Endometrium (tissue), 2 donors: ENCODE results near the gene TMEM108.

Experiments used
- FAIRE-seq: peaks from 2 replicates; lab custom pipeline; 2012; peaks lifted over from hg19 to GRCh38; lab: Jason Lieb, UNC
- donor health status: control.
- donor health status: control.

The TMEM108 gene

DNA sequence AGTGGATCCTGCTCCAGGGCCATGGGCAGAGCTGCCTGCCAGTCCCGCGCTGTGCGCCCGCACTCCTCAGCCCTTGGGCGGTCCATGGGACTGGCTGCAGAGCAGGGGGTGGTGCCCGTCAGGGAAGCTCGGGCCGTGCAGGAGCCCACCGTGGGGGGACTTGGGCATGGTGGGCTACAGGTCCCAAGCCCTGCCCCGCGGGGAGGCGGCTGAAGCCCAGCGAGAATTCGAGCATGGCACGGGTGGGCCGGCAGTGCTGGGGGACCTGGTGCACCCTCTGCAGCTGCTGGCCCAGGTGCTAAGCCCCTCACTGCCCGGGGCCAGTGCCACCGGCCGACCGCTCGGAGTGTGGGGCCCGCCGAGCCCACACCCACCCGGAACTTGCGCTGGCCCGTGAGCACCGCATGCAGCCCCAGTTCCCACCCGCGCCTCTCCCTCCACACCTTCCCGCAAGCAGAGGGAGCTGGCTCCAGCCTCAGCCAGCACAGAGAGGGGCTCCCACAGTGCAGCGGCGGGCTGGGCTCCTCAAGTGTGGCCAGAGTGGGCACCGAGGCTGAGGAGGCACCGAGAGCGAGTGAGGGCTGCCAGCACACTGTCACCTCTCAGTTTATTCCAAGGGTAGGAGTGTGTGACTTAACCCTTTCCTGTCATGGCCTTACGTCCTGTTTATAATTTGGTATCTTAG lies 129.3 kb downstream of the TMEM108 start:
- no peak for FAIRE-seq

DNA sequence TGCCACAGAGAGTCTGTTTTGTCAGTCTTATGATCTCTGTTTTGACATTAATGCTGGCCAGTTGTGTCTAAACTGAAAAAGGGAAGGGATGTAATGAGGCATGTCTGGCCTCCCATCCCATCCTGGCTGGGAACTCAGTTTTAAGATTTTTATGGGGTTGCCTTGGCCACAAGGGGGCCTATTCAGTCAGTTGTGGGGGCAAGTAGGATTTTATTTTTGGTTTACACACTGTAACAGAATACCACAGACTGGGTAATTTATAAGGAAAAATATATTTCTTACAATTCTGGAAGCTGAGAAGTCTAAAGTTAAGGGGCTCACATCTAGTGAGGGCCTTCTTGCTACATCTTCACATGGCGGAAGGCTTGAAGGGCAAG lies 129.8 kb downstream of the TMEM108 start:
- FAIRE-seq, result no peak

DNA sequence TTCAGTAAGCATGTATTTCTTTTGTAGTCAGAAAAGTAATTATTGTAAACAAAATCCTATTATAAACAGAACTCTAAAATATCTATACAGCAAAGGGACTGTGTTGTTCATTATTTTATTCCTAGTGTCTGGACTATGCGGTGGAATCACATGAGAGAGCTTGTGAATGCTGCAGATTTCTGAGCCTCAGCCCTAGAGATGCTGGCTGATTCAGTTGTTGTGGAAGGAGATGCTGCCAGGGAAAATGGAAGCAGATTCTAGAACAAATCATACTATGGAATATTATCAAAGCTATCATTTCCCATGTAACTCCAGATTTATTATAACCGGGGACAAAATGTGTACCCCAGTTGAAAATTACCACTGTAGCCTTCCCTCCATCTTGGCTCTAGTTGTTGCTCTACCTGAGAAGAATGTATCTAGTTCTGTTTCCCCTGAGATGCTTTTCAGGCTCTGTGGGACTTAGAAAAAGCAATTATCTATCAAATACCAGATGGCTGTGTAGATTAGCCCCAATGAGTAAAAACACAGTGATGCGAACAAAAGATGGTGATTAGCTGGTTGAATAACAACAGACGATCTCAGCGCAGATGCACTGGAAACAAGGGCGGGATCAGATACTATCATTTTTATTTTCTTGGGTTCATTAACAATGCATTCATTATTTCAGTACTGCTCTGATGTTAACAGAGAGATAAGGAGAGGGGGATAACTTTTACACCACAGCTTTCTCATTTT lies 131.3 kb downstream of the TMEM108 start:
- no peak for FAIRE-seq

DNA sequence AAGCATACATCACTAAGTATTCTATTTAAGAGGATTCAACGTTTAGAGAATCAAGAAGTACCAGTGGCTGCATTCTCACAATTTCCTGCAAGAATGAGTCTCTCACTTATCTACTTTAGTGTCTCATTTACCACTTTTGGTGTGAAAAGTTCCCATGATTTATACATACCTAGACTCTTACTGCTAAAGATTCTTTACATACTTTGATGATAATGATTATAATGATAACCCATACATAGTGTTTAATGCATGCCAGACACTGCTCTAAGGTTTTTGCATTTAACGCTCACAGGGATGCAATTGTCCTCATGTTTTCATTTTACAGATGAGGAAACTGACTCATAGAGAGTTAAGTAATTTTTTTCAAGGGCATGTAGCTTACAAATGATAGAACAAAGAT lies 133.6 kb downstream of the TMEM108 start:
- FAIRE-seq, result no peak

DNA sequence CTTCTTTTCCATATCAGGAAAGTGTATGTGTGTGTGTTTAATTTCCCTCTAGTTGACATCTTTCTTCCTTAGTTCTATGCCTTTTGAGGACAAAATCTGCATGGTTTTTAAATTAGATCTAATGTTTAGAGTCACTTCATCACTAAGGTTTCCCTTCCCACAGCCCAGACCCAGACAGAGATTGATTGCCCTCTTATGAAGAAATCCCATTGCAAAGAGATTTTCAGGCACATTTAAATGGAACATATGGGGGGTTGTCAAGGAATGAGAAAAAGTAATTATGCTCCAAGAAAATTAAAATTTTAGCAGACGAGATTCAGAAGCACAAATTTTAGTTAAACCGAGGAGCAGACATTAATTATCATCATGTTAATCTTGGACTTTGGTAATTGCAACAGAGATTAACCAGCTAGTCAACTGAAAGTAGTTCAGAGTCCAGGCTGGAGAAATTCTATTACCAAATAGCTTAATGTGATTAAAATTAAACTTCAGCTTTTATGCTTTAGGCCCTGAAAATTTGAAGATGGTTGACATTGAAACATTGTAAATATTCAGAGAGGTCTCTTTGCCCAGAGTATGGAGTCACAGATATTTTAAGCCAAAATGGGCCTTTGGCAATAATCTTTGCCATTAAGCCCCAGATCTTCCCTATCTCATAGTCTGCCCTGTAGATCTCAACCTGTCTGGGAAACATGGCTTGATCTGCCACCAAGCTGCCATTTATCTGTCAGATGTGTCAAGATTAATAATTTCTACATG lies 143.4 kb downstream of the TMEM108 start:
- no peak for FAIRE-seq

DNA sequence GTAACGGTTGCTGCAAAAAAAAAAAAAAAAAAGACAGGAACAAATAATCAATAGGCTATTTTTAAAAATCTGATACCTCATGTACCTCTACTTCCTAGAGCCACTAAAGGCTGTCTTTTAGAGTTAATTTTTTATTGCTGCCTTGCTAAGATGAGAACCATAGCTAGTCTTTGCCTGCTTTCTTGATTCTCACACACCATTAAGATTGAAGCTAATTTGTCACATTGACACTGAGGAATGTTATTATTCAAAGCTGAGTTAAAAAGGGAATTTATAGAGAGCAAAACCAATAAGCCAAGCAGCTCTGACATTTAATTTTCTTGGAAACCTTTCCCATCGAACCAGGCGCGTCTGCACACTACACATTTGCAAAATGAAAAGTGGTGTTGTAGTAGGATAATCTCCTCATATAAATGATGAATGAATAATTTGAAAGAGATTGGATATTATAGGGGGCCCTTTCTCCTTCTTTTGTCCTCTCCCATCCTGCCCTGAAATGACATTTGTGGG lies 149.7 kb downstream of the TMEM108 start:
- FAIRE-seq, result no peak

DNA sequence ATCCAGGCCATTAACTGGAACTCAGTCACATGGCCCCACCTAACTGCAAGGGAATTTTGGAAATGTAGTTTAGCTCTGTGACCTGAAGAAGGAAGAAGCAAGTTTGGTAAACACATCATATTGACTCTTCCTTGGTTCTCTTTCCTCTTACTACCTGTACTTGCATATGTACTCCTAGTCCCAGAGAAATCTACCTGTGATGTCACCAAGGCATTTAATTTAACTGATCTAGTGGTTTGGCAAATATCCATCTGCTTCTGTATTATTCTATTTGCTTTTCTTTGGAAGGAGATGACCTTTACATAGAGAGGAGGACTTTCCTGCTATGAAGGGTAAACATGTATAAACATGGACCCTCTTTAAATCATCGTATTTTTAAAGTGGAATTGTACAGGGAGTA lies 150.8 kb downstream of the TMEM108 start:
- no peak for FAIRE-seq

DNA sequence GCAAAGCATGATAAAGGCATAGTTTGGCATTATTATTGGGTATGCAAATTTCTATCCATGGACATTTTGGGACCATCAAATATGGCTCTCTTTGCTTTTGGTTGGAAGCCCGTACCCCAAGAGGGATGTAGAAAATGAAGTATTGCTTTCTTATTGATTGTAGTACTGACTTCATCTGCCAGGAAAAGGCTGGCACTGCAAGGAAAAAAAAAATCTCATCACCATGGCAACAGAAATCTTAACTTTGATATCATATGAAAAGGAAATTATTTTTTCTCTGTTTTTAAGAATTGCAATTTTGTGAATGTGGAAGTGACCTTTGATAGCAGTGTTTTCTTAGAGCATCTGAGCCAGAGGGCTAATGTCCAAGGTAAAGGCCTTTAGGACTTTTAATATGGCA lies 151.7 kb downstream of the TMEM108 start:
- FAIRE-seq, result no peak

DNA sequence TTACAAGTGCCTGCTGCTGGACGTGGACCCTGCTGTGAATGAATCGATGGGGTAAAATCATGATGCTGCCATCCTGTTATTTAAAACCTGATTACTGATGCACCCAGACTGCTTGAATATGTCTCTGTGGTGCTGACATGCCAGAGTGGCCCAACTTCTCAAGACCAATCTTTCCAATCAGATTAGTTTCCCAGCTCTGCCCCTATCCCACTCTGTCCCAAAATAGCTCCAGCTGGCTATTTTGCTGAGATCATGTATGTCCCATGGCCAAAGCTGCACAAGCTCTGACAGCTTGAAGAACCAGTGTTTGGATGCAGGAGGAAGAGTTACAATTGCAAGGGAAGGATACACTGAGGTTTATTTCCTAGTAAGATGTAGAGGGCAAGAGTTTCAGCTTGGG lies 153.6 kb downstream of the TMEM108 start:
- no peak for FAIRE-seq

DNA sequence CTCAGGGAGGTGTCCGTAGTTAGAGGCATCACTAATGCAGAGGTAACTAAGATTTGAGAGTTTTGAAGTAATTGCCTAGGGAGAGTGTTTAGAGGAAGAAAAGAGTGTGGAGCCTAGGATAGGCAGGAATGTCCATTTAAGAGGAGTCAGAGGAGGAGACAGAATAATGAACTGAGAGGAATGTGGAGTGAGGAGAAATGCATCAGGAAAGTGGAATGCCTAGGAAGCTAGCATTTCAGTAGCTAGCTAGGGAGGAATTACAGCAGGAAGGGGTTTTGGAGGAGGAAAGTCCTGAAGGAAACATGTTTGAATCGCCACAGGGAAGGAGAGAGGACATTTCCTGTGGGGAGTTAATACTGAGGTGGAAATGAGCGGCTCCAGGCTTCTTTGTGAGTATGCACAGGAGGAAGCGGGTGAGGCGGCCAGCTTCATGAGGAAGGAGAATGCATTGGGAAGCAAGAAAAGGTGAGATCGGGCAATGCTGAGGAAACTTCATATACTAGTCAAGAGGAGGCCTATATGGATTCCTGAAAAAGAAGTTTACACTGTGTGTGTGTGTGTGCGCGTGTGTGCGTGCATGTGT lies 154.3 kb downstream of the TMEM108 start:
- no peak for FAIRE-seq

DNA sequence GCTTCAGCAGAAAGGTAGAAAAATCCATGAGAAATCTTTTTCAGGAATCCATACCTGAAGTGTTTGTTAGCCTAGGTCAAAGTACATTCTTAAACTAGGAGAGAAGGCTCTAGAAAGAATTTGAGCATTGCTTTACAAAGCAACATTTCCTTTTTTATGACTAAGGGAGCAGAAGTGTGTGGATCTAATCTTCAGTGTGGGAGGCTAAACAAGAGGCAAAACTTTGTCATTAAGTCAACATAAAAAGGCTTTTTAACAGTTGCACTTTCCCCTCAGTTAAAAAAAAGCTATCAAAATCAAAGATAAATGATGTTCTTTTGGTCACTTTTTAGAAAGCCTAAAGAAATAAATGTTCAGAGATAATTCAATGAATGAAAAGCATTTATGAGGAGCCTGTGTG lies 154.8 kb downstream of the TMEM108 start:
- FAIRE-seq, result peak; percentile 8

DNA sequence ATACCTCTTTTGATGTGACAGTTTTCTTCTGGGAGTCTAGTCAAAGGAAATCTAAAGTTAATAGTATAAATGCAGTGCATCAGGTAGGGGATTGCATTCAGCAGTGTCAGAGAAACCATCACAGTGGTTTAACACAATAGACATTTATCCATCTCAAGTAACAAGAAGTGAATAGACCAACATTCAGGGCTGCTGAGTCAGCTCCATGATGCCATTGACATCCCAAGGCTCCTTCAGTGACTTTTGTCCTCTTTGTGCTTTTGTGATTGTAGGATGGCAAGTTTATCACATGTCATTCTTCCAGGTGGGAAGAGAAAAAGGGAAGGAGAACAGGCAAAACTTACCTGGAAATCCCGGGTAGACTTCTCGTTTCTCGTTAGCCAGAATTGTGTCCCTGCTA lies 158.3 kb downstream of the TMEM108 start:
- no peak for FAIRE-seq

DNA sequence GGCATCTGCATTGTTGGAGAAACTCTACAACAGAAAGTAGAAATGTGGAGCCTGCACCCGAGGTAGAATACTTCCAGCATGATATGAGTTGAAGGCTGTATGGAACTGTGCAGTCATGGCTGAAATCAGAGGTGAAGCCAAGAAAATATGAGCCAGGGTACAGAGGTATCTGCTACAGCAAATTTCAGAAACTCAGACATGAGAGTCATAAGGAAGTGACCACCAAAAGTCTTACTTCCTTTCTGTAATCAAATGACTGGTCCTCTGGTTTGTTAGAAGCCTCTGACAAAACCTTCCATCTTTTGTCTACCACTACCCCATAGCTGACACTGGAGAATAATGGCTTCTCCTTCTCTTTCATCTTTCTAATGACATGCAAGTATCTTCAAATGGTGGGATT lies 159.4 kb downstream of the TMEM108 start:
- no peak for FAIRE-seq

DNA sequence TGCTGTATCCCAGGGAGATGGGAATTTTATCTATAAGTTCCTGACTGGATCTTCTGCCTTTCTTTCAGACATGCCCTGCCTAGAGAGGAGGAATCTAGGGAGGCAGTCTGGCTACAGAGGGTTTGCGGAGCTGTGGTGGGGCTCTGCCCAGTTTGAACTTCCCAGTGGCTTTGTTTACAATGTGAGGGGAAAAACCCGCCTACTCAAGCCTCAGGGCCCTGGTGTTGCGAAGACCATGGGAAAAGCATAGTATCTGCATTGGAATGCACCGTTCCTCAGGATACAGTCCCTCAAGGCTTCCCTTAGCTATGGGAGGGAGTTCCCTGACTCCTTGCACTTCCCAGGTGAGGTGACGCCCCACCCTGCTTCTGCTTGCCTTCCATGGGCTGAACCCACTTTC lies 168.7 kb downstream of the TMEM108 start:
- FAIRE-seq, result no peak

DNA sequence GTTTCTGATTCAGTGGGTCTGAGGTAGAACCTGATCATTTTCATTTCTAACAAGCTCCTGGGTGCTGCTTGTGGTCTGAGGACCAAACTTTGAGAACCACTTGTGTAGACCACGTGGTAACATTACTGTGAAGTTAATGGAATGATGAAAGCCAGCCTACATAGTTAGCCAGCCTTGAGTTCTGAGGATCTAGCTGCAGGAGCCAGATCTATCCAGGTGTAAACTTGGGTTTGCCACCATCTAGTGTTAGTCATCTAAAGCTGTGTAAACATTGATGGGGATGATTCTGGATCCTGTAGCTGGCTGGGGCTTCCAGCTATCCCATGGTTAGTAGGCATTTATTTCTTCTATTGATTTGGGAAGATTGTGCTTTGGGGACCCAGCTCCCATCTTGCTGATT lies 170.0 kb downstream of the TMEM108 start:
- no peak for FAIRE-seq

DNA sequence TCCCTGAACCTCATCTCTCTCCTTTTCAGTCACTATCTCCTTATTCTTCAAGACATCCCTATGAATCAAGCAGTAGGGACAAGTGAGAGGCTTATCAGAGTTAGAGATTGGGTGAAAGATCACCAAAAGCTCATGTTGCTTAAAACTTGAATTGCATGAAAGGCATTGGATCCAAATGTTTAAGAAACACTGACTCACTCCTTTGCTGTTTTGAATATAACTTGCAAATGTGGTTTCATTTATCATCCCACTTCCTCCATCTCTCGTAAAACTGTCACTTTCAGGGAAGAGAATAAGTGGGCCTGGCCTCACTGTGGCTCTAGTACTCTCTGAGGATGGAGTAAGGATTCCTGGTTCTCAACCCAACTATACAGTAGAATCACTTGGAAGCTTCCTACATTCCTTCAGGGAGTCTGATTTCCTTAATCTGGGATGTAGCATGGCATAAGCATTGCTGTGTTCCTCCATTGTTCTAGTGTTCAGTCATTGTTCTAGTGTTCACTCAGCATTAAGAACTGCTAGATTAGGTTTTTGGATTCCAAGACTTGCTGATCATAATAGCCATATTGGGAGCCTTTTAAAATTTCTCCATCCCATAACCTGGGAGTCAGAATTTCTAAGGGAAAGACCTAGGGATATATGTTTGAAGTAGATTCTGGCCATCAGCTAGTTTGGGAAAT lies 171.8 kb downstream of the TMEM108 start:
- no peak for FAIRE-seq

DNA sequence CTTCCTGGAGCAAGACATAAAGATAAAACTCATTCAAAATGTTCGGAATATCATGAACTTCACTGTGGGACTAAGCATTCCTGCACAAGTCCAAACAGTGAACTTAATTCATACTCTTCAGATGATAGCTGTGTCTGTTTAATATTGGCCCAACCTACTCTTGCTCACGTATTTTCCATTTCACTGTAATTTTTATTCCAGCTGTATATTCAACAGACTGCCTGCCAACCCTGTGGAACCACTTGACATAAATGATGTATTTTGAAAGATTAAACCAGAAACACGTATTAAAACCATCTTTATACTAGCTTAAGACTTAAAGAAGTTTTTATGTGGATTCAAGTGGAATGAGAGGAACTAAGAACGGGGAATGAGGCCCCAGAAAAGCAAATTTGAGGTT lies 172.5 kb downstream of the TMEM108 start:
- no peak for FAIRE-seq

DNA sequence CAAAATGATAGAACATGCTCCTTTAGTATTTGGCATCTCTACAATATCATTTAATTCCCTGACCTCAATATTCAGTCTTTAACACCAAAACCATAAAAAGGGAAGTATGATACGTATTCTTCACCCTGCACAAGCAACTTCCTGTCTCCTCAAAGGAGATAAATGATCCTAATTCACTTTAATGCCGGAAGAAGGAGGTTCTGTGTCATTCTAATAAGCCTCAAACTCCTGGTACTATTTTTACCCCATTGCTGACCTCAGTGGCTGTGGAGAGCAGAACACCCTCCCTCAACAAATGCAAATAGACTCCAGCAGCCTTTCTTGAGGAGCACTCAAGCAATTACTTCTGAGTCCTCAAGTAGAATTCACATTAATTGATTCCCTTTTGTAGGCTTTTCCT lies 173.3 kb downstream of the TMEM108 start:
- FAIRE-seq, result no peak

DNA sequence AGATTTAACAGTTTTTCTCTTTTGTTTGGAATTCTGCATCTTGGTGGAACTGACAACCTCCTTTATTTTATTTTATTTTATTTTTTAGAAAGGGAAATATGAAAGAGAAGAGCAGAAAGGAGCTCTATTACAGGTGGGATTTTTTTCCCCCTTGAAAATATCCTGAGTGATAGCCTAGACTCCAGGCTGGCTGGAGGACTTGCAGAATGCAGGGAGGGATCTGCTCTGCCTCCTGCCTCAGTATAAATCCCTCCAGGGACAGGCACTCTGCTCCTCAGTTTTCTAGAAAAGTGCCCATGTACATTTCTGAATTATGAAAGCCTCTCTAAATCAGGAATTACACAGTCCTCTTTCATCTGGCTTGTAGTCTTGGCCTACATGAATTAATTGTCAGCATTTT lies 173.7 kb downstream of the TMEM108 start:
- FAIRE-seq, result no peak

DNA sequence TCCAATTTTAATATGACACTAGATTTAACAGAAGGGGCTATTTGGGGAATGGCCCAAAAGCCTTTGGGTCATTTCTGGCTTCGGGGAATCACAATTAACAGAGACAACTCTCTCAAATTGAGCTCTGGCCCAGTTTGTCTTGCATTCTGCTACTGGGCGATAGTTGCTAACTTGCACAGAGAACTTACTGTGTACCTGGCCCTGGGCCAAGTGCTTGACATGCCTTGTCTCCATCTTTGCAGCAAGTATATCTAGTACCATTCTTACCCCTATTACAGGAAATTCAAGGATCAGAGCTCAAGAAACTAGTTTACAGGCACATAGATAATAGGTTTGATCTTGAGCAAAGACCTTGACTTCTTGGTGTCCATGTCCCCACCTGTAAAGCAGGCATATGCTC lies 175.7 kb downstream of the TMEM108 start:
- no peak for FAIRE-seq

DNA sequence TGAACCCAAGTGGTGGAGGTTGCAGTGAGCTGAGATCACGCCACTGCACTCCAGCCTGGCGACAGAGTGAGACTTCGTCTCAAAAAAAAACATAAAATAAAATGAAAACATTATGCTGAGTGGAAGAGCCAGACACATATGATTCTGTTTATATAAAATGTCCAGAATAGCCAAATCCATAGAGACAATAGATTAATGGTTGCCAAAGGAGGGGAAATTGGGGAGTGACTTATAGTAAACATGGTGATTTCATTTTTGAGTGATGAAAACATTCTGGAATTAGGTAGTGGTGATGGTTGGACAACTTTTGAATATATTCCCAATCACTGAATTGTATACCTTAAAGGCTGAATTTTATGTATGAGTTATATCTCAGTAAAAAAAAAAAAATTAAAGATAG lies 189.6 kb downstream of the TMEM108 start:
- no peak for FAIRE-seq

DNA sequence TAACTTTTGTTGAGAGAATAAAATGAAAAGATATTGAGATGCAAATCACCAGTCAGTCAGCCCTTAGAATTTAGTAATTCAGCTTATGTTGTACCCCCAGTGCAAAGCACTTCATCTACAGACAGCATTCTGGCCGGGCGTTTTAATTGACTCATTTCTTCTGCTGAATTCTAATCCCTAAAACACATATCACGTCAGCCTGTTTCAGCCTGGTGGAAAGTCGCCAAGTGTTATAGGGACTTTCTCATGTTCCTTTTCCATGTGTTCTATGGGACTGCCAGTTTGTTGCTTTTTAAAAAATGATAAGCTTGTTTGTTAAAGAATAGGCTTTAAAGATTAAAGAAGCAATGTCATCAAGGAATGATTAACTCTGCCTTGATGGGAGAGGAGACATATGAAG lies 192.0 kb downstream of the TMEM108 start:
- no peak for FAIRE-seq
